ENCODE data around the gene CALR3.
A peak's percentile ranks its signal among the peaks of the same experiment; 100 is the strongest.

Gene CALR3

DNA sequence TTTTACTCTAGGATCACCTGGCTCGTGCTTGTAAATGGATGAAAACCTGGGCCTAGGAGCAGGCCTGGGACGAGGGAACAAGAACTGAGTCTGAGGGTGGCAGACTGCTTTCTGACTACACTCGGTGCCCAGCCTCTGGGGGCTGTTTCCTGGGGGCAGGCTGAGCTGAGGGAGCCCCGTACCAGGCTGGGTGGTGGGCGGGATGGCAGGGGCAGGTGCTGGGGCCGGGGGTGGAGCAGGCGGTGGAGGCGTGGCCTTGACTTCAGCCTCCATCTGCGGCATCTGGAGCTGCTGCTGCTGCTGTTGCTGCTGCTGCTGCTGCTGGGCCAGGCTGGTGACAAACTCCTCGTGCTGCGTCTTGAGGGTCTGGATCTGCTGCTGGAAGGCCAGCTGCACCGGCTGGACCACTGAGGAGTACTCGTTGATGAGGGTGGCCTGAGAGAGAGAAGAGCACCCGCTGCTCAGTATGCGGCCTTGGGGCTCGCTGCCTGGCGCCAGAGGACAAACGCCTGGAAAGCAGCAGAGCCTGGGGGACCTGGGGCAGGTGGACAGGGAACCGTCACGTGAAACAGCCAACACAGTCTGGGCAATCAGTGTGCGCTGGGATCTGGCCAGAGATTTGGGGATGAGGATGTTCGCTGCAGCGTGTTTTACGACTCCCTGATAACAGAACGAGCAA is 33.6 kb upstream of the CALR3 start:
- peaks cover 93% of the 10 kb centered on the region for H3K36me3 Mint-ChIP-seq
- no peak for ATAC-seq
- no peak for DNase-seq (ENCODE audit: low spot score in 2 of 2)
- no peaks in the 10 kb centered on the region for H3K9me3 Mint-ChIP-seq
- no peaks in the 10 kb centered on the region for H3K4me1 Mint-ChIP-seq
- H3K27ac Mint-ChIP-seq, result peak overlapping the region; percentile 43
- H3K4me3 Mint-ChIP-seq, result no peak overlapping the region

DNA sequence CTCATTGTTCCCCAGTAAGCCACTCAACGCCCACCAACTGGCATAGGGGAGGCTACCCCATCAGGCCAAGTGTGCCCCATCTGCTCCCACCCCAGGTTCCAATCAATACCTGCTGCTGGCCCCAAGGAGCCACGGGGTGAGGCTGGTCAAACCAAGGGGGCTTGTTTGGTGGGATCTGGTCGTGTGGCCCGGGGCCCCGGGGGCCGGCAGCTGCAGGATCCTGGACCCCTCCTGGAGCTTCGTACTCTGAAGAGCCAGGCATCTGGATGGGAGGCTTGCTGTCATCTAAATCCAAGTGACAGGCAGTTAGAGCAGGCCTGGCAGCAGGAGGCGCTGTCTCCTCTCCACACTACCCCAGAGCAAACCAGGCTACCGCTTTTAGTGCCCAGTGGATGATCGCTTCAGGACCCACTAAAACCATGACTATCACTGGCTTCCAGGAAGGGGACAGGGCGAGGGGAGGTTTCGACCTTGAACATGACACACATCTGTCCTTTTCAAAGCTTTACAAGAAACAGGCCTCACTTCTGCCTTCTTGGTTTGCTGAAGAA is 32.1 kb upstream of the CALR3 start:
- DNase-seq (ENCODE audit: low spot score in 2 of 2) (peak; percentile 25 to 63), ATAC-seq (peak; percentile 78)
- no peaks in the 10 kb centered on the region for H3K4me1 Mint-ChIP-seq
- H3K27ac Mint-ChIP-seq, result peak overlapping the region; percentile 34
- H3K36me3 Mint-ChIP-seq, result peaks cover 93% of the 10 kb centered on the region
- H3K4me3 Mint-ChIP-seq, result no peak overlapping the region
- no peaks in the 10 kb centered on the region for H3K9me3 Mint-ChIP-seq

- Mint-ChIP-seq H3K4me3 (no peak overlapping the region), H3K36me3 (peaks cover 94% of the 10 kb centered on the region), H3K4me1 (no peaks in the 10 kb centered on the region), H3K27ac (peak overlapping the region; percentile 34), H3K9me3 (no peaks in the 10 kb centered on the region)
- no peak for DNase-seq (ENCODE audit: low spot score in 2 of 2)
- no peak for ATAC-seq
Observed at GRCh38 chr19:16527334-16527935, 31.5 kb upstream of the CALR3 start.

DNA sequence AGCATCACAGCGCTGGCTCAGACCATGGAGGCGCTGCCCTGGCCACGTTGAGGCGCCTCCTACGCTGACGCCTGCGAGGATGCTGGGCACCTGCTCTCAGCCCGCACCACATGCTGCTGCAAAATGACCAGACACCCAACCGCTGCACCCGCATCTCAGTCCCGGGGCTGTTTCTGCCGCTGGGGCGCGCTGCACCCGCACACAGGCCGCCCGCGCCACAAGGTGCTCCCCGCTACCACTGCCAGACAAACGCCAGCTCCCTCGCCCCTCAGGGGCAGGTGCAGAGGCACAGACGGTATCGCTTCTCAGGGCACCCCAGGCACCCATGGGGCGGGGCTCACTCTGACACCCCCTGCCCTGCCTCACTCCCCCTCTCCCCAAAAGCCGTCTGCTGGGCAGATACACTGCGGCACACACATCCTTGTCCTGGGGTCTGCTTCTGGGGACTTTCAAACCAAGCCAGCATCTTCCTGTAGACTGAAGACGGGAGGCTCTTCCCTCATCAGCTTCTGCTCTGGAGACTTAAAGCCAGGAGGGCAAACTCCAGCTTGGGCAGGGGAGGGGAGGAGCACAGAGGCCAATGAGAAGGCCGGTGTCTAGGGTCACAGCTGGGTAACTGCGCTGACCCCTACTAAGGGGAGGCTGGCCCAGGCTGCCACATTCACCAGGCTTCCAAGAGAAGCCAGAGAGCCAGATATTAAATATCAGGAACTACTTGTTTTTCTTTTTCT is 29.9 kb upstream of the CALR3 start:
- Mint-ChIP-seq H3K9me3 (no peaks in the 10 kb centered on the region), H3K4me3 (no peak overlapping the region), H3K27ac (no peak overlapping the region), H3K36me3 (peaks cover 94% of the 10 kb centered on the region), H3K4me1 (no peaks in the 10 kb centered on the region)
- ATAC-seq, result no peak
- DNase-seq (ENCODE audit: low spot score in 2 of 2), result no peak

DNA sequence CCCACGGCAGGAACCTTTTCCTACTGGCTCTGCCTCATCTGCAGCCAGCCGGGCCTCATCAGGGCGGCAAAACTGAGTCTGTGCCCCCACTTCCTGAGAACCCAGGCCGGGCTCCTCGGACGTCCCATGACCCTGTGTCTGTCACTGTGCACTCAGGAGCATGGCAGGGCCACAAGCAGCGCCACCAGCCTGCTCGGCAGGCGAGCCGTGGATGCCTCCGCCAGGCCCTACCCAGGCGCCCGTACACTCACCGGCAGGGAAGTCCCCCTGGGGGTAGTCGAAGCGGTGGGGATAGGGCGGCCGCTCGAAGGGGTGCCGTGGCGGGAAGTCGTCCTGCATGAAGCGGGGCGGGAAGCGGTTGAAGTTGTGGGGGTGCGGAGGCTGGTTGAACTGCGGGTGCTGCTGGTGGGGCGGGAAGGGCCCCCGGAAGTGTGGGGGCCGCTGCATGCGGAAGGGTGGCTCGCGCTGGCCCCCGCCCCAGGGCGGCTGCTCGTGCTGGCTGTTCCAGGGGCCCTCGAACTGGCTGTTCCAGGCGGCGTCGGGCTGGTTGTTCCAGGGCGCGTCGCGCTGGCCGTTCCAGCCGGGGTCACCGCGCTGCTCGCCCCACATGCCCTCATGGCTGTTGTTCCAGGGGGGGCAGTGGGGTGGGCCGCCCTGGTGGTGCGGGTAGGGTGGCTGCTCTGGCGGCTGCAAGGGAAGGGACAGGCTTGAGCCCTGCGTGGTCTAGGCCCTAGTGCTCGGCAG is 29.2 kb upstream of the CALR3 start:
- no peak overlapping the region for H3K27ac Mint-ChIP-seq
- DNase-seq (ENCODE audit: low spot score in 2 of 2), result no peak
- no peaks in the 10 kb centered on the region for H3K4me1 Mint-ChIP-seq
- H3K36me3 Mint-ChIP-seq, result peaks cover 98% of the 10 kb centered on the region
- no peak for ATAC-seq
- H3K9me3 Mint-ChIP-seq, result no peaks in the 10 kb centered on the region
- H3K4me3 Mint-ChIP-seq, result no peak overlapping the region

- Mint-ChIP-seq H3K9me3 (no peaks in the 10 kb centered on the region), H3K4me3 (no peak overlapping the region), H3K4me1 (peaks cover under 1% of the 10 kb centered on the region), H3K36me3 (peaks cover 98% of the 10 kb centered on the region), H3K27ac (no peak overlapping the region)
- DNase-seq (ENCODE audit: low spot score in 2 of 2) (no peak), ATAC-seq (no peak)
Observed at GRCh38 chr19:16522559-16523377, 26.8 kb upstream of the CALR3 start.

DNA sequence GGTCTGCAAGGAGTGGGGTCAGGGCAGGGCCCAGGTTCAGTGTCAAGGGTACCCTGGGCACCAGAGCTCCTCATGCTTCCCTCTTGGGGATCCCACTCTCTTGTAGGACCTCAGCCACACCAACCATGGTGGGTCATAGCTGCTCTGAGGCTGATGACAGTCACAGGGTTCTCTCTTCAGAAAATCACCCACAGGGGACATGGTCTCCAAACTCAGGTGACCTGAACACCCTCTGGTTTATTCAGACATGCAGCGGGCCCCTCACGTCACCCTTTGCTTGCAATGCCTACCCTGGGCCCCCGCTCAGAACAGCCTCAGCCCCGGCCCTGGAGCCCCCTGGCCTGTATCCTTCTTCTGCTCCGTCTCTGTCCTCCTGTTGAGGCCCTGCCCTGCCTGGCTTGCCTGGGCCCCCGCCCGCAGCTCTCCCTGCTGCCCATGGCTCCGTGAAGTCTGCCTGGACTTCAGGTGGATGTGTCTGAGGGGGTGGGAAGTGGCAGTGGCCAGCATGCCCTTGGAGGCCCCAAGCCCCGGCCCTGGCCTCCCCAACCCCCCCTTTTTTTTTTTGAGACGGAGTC is 25.8 kb upstream of the CALR3 start:
- ATAC-seq (no peak), DNase-seq (ENCODE audit: low spot score in 2 of 2) (no peak)
- Mint-ChIP-seq H3K4me3 (no peak overlapping the region), H3K36me3 (peaks cover 97% of the 10 kb centered on the region), H3K4me1 (peaks cover 10% of the 10 kb centered on the region), H3K27ac (no peak overlapping the region), H3K9me3 (no peaks in the 10 kb centered on the region)

- peaks cover 90% of the 10 kb centered on the region for H3K36me3 Mint-ChIP-seq
Observed at GRCh38 chr19:16520986-16521624, 25.1 kb upstream of the CALR3 start.

GRCh38 chr19:16520074-16520973 is 24.4 kb upstream of the CALR3 start:
- H3K36me3 Mint-ChIP-seq, result peaks cover 84% of the 10 kb centered on the region
- H3K4me3 Mint-ChIP-seq, result no peak overlapping the region
- no peak for ATAC-seq

More at GRCh38 chr19:16520986-16521624, 25.1 kb upstream of the CALR3 start:
- ATAC-seq, result no peak
- Mint-ChIP-seq H3K4me1 (peaks cover 13% of the 10 kb centered on the region), H3K27ac (no peak overlapping the region), H3K4me3 (no peak overlapping the region), H3K9me3 (no peaks in the 10 kb centered on the region)
- DNase-seq (ENCODE audit: low spot score in 2 of 2), result no peak

GRCh38 chr19:16519230-16519687 is 23.3 kb upstream of the CALR3 start:
- Mint-ChIP-seq H3K4me3 (no peak overlapping the region), H3K27ac (no peak overlapping the region), H3K36me3 (peaks cover 74% of the 10 kb centered on the region), H3K9me3 (no peaks in the 10 kb centered on the region), H3K4me1 (peaks cover 13% of the 10 kb centered on the region)
- no peak for DNase-seq (ENCODE audit: low spot score in 2 of 2)
- ATAC-seq, result no peak

More at GRCh38 chr19:16520074-16520973, 24.4 kb upstream of the CALR3 start:
- Mint-ChIP-seq H3K27ac (no peak overlapping the region), H3K9me3 (no peaks in the 10 kb centered on the region), H3K4me1 (peaks cover 13% of the 10 kb centered on the region)
- DNase-seq (ENCODE audit: low spot score in 2 of 2), result no peak

GRCh38 chr19:16518483-16519229 is 22.7 kb upstream of the CALR3 start:
- H3K27ac Mint-ChIP-seq, result no peak overlapping the region
- peaks cover 13% of the 10 kb centered on the region for H3K4me1 Mint-ChIP-seq
- no peaks in the 10 kb centered on the region for H3K9me3 Mint-ChIP-seq
- H3K4me3 Mint-ChIP-seq, result no peak overlapping the region
- DNase-seq (ENCODE audit: low spot score in 2 of 2), result no peak
- H3K36me3 Mint-ChIP-seq, result peaks cover 68% of the 10 kb centered on the region
- ATAC-seq, result no peak

GRCh38 chr19:16518061-16518460 is 22.1 kb upstream of the CALR3 start:
- Mint-ChIP-seq H3K4me1 (peaks cover 13% of the 10 kb centered on the region), H3K27ac (no peak overlapping the region), H3K9me3 (no peaks in the 10 kb centered on the region), H3K4me3 (no peak overlapping the region), H3K36me3 (peaks cover 62% of the 10 kb centered on the region)
- DNase-seq (ENCODE audit: low spot score in 2 of 2) (no peak), ATAC-seq (no peak)

All from stimulated activated effector memory CD8-positive, alpha-beta T cell treated with anti-CD3 and anti-CD28 coated beads, Interleukin-12 subunit alpha, Interleukin-12 subunit beta, amount 100 ng/mL, for 72 hours (primary cell).